Superior temporal gyrus (tissue), 1 donor: ENCODE measurements around the gene CLIC1.

ENCODE experiments used
- DNase-seq: peaks from one replicate; pipeline ENCODE4 v3.0.0-alpha.2; 2016; ENCODE audit errors: extremely low spot score

The CLIC1 gene

DNA sequence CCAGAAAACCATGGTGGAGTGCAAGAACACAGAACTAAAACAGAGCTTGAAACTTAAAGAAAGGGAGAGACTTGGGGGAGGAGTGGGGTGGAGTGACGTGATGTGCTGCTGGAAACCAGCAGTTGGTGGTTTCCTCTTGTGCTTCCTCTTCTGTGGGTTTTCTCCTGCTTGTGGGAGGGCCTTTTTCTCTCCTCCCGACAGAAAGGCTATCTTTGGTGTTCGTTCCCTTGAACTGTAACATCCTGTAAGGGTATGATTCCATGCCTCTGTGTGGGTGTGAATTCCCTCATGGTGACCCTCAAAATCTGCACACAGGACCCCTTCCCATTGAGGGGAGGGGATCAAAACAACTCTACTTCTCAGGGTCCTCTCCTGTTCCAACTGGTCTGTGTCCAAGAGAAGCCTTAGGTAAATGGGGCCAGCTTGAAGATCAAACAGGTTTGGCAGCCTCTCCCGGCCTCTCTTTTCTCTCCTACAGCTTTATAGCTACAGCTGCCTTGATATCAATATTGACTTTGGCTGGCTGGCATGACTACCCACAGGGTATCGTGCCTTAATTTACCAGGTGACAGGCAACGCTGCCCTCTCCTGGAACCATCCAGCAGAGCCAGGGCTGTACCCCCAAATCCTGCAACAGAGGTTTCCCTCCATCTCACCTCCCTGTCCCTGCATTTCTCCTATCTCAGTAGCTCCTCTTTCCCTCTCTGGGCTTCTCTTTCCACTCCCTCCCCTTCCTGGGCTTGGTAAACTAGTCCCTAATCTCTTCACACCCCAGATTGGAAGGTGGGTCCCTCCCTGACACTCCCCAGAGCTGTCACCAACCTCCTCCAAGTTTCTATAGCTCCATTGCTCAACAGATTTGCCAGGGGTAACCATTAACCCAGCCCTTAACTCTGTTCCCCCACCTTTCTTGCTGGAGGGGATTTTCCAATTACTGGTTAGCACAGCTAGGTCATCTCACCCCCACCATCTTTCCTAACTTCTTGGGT lies 2.0 kb upstream of the CLIC1 start:
- no peak for DNase-seq

DNA sequence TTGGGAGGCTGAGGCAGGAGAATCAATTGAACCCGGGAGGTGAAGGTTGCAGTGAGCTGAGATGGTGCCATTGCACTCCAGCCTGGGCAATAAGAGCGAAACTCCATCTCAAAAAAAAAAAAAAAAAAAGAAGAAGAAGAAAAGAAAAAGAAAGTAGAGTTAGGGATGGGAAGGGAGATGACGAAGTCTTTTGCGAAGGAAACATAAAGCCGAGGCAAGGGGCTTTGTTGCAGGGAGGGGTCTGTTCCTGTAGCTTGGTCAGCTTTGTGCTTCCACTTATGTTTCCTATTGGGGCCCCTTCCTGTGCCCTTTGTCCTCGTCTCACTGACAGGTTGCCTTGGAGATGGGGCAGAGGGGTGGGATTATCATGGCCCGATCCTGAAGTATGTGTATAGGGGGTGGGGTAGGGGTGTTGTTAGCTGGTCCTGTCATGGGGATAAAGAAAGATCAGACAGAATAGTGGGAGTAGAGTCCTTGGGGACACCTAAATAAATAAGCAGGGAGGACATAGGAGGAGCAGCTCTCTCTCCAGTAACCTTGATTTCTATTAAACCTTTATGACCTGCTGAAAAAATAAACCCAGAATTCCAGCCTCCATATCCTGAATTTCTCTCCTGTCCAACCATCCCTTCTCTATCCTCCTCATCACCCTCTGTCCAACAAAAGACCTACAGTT lies 1.1 kb upstream of the CLIC1 start:
- DNase-seq = no peak

DNA sequence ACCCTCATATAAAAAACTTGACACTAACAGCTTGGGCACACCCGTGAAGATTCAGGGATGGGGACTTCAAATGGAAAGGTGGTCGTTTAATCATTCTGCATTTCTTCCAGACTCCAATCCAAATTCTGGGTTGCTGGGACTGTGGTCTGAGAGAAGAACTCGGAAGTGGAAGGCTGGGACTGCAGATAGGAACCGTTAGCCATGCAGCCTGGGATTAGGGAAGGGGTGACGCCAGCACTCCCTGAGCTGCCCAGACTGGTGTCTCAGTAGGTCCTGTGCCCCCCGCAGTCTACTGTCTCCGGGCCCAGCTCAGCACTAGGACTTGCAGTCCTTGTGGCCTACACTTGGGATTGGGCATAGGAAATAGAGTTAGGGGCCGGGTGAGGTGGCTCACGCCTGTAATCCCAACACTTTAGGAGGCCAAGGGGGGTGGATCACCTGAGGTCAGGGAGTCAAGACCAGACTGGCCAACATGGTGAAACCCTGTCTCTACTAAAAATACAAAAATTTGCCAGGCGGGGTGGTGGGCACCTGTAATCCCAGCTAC lies 511 bp upstream of the CLIC1 start:
- no peak for DNase-seq

DNA sequence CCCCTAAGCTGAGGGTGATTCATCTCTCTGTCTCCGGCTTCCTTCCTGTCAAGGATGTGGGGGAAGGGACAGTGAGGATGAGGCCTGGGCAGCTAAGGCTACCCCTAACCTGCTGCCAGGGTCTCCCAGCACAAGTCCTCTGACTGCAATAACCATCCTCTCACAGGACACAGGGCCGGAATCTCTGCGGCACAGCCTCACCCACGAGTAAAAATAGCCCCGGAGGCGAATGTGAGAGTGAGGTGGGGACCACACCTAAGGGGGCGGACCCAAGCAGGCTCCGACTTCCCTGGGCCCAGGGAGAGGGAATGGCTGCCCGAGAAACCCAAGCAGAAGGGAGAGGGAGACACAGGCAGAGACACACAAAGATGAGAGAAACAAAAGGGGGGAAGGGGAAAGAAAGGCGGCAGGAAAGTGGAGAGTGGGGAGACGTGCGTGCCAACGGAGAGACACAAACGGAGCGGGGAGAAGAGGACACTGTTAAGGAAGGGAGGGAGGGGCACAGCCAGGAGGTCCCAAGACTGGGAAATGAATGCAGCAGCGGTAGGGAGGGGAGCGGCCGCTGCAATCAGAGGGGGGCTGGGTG lies 1.4 kb downstream of the CLIC1 start:
- no peak for DNase-seq

DNA sequence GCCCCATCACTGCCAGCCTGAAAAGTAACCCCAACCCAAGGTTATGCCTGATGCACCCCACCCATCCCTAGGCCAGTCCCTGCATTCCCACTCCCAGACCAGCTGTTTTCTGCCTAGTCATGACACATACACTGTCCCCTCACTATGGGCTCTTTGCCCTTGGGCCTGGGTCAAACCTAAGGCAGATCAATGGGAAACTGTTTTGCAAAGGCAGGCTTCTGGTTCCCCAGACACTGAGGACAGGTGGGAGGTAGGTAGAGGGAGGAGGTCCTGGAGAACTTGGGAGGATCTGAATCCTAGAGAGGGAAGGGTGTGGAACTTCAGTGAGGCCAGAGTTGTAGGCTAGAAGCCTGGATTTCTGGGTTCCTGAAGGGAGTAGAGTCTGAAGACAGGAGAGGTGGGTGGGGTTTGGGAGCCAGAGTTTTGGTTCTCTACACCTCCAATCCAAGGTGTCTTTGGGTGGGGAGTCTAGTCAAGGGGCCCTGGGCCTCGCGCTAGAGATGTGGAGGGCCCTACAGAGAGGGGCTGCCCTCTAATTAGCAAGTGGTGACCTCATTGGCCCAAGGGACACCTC lies 2.0 kb downstream of the CLIC1 start:
- DNase-seq = no peak

DNA sequence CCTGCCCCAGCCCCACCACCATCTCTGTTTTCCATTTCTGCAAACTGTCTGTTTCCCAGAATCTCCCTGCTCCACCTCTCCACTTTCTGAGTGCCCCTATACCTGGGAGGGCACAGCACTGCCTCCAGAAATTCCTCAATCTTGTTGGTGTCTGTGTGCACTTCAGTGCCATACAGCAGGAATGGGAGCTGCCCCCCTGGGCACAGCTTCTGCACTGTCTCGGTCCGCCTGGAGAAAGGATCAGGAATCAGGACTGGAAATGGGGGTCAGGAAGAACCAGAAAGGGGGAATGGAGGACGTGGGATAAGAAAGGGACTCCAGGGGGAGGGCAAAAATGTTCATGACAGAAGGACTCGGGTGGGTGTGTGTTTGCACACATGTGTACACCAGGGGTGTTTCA lies 2.6 kb downstream of the CLIC1 start:
- no peak for DNase-seq

DNA sequence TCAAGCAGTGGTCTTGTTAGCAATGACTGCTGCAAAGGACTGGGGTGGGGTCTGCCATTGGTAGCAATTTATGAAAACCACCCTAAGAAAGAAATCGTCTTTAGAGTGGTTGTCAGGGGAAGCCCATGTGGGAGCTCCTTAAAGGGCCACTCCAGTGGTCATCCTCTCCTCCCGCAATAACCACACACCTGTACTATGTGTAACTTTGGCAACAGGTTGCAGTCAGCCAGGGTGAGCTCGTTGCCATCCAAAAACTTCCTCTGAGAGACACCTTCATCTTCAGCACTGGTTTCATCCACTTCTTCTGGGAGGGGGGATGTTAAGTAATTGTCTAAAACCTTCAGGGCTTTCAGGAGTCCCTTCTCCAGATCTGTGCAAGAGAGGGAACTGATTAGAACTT lies 4.3 kb downstream of the CLIC1 start:
- DNase-seq = no peak

DNA sequence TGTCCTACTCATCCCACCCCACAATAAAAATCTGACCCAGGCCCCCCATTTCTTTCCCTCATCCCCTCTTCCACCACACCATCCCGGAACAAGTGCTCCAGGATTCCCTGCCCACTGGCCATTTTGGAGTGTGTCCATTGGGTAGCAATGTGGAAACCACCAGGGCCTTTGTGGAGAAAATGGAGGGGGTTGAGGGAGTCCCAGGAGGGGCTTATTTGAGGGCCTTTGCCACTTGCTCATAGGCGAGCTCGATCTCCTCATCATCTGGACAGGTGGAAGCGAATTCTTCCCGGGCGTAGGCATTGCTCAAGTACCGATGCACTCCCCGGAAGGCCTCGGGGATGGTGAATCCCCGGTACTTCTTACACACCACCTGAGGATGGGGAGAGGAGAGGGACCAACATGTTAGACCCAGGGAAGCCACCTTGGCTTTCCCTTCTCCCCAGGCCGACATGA lies 5.7 kb downstream of the CLIC1 start:
- DNase-seq = no peak

DNA sequence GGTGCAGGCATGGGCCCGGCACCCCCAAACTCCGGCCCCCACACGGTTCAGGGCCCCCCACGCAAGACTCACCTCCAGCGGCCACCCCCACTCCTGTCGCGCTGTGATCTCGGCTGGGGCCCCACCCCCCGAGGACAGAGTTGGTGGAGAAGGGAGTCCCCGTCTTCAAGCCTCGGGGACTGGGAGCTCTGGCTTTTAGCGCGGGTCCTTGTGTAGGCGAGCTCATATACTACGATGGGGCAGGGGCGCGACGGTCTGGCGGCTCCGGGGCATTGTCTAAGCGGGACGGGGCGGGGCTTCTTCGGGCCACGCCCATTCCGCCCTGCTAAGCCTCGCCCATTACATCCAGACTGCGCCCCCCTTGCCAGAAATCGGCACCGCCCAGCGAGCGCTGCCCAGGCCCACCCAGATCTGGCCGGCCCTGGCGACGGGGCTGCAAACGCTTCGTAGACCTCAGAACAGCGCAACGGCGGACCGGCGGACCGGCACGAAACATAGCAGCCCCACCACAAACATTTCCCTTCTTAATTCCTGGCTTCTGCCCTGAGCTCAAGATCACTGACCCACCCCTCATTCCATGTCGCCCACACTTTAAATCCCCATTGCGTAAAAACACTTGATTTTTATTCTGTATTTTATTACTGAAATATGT lies 6.2 kb downstream of the CLIC1 start:
- peak; percentile 64 for DNase-seq

DNA sequence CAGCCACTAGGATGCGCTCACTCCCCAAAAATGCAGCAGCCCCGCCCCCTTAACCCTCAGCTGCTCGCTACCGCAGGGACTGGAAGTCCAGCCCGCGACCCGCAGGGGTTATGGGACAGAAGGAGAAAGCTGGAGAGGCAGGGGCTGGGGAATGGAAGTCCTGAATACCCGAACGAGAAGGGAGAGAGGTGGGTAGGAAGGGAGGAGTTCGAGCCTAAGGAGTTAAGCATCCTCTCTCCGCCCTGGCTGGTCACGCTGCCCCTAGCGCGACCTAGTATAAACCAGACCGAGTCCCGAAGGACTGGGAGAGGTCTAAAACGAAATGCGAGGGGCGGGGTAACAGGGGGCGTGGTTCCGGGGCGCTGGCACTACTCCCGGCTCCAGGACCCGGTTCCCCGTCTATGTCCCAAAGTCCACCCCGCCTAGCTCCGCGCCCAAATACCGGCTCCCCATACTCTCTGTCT lies 6.8 kb downstream of the CLIC1 start:
- DNase-seq = peak; percentile 79

DNA sequence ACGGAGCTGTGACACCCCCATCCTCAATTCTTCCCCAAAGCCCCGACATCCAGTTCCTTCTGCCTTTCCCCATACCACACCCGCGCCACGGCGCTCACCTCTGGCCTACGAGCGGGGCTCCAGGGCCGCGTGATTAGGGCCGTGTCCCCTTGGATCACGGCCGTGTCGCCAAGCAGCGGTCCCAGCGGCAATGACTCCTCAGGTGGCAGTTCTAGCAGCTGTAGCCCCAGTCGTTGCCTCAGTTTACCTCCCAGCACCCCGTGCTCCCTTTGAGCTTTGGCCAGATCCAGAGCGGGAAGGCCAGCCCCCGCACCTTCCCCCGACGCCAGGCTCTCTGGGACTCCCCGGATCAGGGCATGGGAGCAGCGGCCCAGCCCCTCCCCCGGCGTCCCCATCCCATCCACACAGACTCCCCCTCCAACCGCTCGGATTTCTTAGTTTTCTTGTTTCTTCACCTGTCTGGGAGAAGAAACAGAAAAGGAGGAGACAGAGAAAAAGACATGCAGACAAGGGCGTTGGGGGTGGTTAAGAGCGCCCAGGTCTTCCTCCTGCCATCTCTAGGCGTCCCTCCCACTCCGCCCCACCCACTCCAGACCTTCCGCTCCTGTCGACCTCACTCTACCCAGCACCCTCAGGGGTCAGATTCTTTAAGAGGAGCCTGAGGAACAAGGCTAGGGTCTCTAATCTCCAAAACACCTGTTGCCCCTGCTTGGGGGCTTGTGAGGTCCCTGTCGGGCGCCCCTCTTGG lies 7.4 kb downstream of the CLIC1 start, which contains the start of gene DDAH2:
DDAH2 (minus strand) TSS at position 533 of the 748 bp plus-strand sequence; CDS start at position 395, 138 bp downstream.
- DNase-seq = no peak

DNA sequence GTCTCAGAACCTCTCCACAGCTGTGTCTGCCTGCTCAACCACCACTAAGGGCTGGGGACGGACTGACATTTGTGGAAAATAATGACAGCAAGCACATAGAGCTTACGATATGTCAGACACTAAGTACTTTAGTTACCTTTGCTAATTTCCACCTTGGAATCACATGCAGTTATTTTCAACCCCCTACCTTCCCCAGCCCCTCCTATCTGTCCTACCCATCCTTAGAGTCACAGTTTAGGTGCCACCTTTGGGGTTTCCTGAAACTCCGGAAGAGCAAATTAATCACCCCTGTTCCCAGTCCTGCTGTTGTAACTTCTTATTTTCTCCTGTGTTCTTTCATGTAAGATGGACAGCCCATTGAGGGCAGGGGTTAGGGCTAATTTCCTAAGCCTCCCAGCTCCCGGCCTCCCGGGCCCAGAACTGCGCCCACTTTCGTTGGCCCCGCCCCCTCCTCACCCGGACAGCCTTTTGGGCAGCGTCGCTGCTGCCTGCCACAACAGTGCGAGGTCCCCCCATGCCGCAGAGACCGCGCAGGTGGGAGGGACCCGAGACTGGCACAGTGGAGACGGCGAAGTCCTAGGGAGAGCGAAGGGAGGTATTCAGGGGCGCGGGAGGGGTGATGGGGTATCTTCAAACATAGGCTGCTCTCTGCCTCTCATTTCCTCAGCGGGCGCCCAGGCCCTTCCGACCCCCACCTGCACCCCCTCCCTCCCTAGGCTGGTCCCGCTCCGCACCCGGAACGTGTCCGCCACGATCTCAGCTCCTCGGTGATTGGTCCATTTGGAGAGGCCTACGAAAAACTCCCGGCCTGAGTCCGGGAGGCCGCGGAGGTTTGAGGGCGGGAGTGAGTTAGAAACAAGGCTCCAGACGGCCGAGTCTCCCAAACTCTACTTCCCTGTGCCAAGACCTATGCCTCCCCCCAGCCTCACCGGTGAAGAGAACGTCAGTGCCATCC lies 8.3 kb downstream of the CLIC1 start:
- DNase-seq = no peak

DNA sequence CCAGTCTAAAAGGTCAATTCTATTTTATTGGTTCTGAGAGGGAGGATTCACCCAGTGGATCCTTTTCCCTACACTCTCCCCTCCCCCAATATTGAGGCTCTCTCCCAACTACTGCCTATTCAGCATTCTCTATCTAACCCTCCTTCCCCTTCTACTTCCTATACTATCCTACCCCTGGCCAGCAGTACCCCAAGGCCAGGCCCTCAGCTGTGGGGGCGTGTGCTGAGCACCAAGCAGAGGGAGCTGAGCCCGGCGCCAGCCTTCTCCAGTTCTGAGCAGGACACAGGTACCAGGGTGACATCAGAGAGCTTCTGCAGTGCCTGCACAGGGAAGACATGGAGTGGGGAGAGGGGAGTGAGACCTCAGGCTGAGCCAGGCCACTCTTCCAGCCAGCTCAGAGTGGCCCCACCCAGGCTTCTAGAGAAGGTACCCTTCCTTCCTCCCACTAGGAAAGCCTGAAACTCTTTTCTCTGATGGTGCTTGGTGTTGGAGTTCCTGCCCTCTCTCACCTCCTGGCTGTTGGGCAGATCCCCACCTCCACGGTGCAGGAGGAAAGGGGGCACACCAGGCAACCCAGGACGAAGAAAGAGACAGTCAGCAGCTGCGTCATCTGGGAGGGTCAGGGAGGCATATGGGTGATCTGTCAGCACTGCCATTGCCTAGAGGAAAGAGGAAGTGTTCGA lies 9.2 kb downstream of the CLIC1 start:
- no peak for DNase-seq

DNA sequence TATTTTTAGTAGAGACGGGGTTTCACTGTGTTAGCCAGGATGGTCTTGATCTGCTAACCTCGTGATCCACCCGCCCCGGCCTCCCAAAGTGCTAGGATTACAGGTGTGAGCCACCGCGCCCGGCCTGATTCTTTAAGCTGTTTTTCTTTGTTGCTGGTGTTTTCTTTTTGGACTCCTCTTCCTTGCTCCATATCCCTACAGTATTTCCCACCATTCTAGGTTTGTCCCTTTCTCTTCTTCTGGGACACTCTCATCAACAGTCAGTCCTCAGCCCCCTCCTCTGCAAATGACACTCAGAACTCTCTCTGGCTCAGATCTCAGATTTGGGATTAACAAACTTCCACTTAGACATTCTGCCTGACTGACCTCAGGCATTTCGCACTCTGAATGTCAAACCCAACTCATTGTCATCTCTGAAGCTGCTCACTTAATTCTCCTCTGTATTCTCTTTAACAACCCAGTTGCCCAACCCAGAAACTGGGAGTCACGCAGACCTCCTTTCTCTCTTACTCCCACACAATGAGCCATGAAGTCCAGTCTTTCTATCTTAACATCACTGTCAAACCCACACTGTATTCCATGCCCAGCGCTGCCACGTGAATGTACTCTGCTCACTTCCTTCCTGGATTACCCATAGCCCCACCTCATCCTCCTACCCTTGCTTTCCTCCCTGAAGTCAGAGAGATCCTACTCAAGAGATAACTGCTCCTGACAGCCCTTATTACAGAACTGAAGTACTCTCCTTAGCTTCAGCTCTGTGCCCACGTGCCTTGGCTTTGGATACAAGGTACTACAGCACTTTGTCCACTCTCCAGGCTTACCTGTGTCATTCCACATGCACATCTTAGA lies 10.6 kb downstream of the CLIC1 start:
- no peak for DNase-seq

DNA sequence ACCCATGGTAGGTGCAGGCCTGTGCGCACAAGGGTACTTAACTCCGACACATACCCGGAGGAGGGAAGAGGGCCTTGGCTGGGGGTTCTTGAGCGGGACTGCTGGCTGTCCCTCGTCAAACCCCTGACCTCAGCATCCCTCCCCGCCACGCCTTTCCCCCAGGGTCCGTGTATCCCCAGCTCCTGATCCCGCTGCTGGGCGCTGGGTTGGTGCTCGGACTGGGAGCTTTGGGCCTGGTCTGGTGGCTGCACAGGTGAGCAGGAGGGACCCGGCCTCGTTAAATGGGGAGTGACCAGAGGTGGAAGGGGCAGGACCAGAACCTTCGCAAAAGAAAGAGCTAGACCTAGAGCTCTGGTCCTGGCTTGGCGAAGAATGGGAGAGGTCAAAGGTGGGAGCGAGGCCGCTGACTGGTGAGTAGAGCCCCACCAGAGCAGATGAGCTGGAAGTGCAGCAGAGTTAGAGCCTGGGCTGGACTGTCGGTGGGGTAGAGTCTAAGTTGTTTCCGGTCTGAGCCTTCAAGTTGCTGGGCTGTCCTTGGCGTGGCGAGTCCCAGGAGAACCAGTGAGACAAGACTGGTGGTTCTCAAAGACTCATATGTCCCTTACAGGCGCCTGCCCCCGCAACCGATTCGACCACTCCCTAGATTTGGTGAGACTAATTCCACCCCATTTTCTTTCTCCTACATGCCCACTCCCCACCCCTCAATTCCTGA lies 12.2 kb downstream of the CLIC1 start:
- no peak for DNase-seq

DNA sequence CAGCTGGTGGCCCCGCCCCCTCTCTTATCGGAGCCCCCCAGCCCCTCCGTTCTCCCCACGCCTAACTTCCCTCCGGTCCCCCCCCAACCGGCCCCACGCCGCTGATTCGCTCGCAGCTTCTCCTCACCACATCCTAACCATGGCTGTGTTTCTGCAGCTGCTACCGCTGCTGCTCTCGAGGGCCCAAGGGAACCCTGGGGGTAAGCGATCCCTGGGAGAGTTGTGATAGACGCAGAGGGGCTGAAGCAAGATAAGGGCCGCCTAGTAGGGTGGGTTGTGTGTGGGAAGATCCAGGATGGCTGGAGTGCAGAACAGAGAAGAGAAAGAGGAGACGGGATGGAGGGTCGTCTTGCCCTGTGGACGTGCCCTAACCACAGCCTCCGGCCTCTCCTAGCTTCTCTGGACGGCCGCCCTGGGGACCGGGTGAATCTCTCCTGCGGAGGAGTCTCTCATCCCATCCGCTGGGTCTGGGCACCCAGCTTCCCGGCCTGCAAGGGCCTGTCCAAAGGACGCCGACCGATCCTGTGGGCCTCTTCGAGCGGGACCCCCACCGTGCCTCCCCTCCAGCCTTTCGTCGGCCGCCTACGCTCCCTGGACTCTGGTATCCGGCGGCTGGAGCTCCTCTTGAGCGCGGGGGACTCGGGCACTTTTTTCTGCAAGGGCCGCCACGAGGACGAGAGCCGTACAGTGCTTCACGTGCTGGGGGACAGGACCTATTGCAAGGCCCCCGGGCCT lies 12.9 kb downstream of the CLIC1 start, which contains the start of gene MPIG6B:
MPIG6B (plus strand) TSS at position 129 of the 735 bp plus-strand sequence; CDS start at position 140, 11 bp downstream.
- no peak for DNase-seq
